Non-pigmented ciliary epithelial cell (primary cell): ENCODE data around the gene RHOT2.

ENCODE experiments used
- DNase-seq: peaks from one replicate; pipeline ENCODE4 v3.0.0-alpha.2; 2010; ENCODE audit warnings: low read depth

The RHOT2 gene

DNA sequence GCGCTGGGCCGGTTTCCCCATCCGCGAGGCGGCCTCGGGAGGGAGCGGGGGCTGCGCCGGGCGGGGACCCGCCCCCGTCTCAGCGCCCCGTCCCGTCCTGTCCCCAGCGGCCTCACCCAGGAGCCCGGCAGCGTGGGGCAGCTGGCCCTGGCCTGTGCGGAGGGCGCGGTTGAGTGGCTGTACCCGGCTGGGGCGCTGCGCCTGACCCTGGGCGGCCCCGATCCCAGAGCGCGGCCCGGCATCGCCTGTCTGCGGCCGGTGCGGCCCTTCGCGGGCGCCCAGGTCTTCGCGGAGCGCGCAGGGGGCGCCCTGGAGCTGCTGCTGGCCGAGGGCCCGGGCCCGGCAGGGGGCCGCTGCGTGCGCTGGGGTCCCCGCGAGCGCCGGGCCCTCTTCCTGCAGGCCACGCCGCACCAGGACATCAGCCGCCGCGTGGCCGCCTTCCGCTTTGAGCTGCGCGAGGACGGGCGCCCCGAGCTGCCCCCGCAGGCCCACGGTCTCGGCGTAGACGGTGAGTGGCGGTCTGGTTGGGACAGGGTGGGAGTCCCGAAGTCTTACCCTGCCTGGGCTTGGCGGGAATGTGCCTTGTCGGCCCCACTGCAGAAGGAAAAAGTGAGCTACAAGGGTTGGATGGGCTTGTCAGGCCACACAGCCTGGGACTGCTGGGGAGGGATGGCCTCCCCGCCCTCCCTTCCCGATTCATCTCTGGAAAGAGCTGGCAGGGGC is 47.7 kb downstream of the RHOT2 start:
- no peak for DNase-seq

DNA sequence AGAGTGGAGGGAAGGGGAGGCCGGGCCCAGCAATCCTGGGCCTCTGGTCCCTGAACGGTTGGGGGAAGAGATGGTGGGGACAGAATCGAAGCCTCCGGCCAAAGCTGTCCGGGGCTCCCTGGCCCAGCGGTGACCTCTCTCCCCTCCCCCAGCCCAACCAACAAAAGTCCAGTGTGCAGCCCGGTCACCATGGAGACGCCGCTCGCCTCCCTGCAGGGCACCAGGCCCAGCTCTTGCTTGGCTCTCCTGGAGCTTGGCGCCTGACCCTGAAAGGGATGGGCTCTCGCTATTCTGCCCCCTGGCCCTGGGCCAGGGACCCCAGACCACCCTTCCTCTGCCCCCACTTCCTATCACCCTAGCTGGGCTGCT is 48.3 kb downstream of the RHOT2 start:
- DNase-seq, result no peak

DNA sequence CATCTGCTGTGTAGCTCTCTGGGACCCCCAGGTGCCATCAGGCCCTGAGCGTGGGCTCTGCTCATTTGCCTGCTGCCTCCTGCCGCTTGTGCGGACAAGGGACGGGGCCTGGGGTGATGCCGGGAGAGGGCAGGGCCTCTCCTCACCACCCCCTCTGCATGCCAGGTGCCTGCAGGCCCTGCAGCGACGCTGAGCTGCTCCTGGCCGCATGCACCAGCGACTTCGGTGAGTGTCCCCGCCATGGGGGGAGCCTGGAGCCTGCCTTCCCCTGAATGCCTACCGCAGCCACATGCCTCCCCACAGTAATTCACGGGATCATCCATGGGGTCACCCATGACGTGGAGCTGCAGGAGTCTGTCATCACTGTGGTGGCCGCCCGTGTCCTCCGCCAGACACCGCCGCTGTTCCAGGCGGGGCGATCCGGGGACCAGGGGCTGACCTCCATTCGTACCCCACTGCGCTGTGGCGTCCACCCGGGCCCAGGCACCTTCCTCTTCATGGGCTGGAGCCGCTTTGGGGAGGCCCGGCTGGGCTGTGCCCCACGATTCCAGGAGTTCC is 48.9 kb downstream of the RHOT2 start:
- no peak for DNase-seq

- no peak for DNase-seq
These were observed 49.7 kb downstream of the RHOT2 start for GRCh38 chr16:717450-718245.

- DNase-seq, result no peak
These were observed 50.5 kb downstream of the RHOT2 start for GRCh38 chr16:718389-718788.

- no peak for DNase-seq
These were observed 51.0 kb downstream of the RHOT2 start for GRCh38 chr16:718922-719321.

- DNase-seq, result no peak
These were observed 52.0 kb downstream of the RHOT2 start for GRCh38 chr16:719815-720446.

GRCh38 chr16:720447-720989 is 52.6 kb downstream of the RHOT2 start:
- no peak for DNase-seq

- DNase-seq, result no peak
These were observed 53.2 kb downstream of the RHOT2 start, which contains the start of gene ANTKMT for GRCh38 chr16:720990-721764. ANTKMT (plus strand) TSS chr16:721146; CDS start chr16:721275, 129 bp downstream.

- no peak for DNase-seq
These were observed 54.0 kb downstream of the RHOT2 start for GRCh38 chr16:721765-722540.

GRCh38 chr16:722835-723633 is 55.1 kb downstream of the RHOT2 start:
- DNase-seq, result no peak

- no peak for DNase-seq
These were observed 55.8 kb downstream of the RHOT2 start for GRCh38 chr16:723695-724094.
